ENCODE results near the gene IFNG-AS1.

- TF ChIP-seq CTCF (IDR thresholded peaks at IDR 0.05; ENCODE audit: low read length) (no peak), EZH2 (IDR thresholded peaks at IDR 0.05; ENCODE audit: borderline replicate concordance, low read length) (no peak)
Observed at GRCh38 chr12:68030248-68030647, 41.0 kb downstream of the IFNG-AS1 start.

All from OCI-LY1 (cell line).